Measurements from ENCODE around the gene THSD4. TPM values are rescaled to one million over a fixed set of nuclear protein-coding genes. Genes with fewer than 3 reads are reported as not detected.

THSD4 gene
- total RNA-seq, 1 experiment from 2014 or later = 36.3 TPM

GRCh38 chr15:71072423-71072822 lies 42.8 kb upstream of the THSD4 start:
- peaks cover 12% of the 10 kb centered on the region for H3K4me1 Mint-ChIP-seq (ENCODE audit: insufficient read depth, unreplicated experiment)
- no TSS peak for BruUV-seq (replicated peaks)
- H3K36me3 Mint-ChIP-seq (ENCODE audit: insufficient read depth, unreplicated experiment) = no peaks in the 10 kb centered on the region
- no peaks in the 10 kb centered on the region for H3K9me3 Mint-ChIP-seq (ENCODE audit: unreplicated experiment)
- ChIA-PET POLR2A (interaction anchor here (1.1 to 2.2 kb wide), 4 partner anchors 21 to 375 kb away, joined by 3 to 7 read pairs (median 4); no protein-coding TSS in a partner anchor), CTCF (interaction anchor here (0.7 to 1.8 kb wide), 3 partner anchors 10 to 371 kb away, joined by 3 to 9 read pairs (median 4); no protein-coding TSS in a partner anchor)
- no peak for DNase-seq (ENCODE audit: unreplicated experiment)
- no peaks in the 10 kb centered on the region for H3K27me3 Mint-ChIP-seq (ENCODE audit: insufficient read depth, unreplicated experiment)
- no peak overlapping the region for H3K27ac Mint-ChIP-seq (ENCODE audit: low read depth, unreplicated experiment)
- TF ChIP-seq CTCF (IDR thresholded peaks at IDR 0.05; ENCODE audit: unreplicated experiment) = no peak
- intact Hi-C loops (cut with micrococcal nuclease) = no loop called here
- H3K4me3 Mint-ChIP-seq (ENCODE audit: unreplicated experiment) = no peak overlapping the region

- POLR2A ChIA-PET = interaction anchor here (0.7 kb wide), 1 partner anchor 18 kb away, joined by 4 read pairs; no protein-coding TSS in a partner anchor
- no peak for DNase-seq (ENCODE audit: unreplicated experiment)
- Mint-ChIP-seq H3K9me3 (ENCODE audit: unreplicated experiment) (no peaks in the 10 kb centered on the region), H3K4me3 (ENCODE audit: unreplicated experiment) (no peak overlapping the region), H3K27me3 (ENCODE audit: insufficient read depth, unreplicated experiment) (no peaks in the 10 kb centered on the region), H3K4me1 (ENCODE audit: insufficient read depth, unreplicated experiment) (peaks cover 25% of the 10 kb centered on the region), H3K27ac (ENCODE audit: low read depth, unreplicated experiment) (peak overlapping the region; percentile 70), H3K36me3 (ENCODE audit: insufficient read depth, unreplicated experiment) (peaks cover 4% of the 10 kb centered on the region)
- CTCF ChIA-PET = no interaction called here
- intact Hi-C loops (cut with micrococcal nuclease) = no loop called here
- no peak for TF ChIP-seq CTCF (IDR thresholded peaks at IDR 0.05; ENCODE audit: unreplicated experiment)
- BruUV-seq (replicated peaks) = no TSS peak
These were observed 36.6 kb upstream of the THSD4 start for GRCh38 chr15:71078506-71079207.

DNA sequence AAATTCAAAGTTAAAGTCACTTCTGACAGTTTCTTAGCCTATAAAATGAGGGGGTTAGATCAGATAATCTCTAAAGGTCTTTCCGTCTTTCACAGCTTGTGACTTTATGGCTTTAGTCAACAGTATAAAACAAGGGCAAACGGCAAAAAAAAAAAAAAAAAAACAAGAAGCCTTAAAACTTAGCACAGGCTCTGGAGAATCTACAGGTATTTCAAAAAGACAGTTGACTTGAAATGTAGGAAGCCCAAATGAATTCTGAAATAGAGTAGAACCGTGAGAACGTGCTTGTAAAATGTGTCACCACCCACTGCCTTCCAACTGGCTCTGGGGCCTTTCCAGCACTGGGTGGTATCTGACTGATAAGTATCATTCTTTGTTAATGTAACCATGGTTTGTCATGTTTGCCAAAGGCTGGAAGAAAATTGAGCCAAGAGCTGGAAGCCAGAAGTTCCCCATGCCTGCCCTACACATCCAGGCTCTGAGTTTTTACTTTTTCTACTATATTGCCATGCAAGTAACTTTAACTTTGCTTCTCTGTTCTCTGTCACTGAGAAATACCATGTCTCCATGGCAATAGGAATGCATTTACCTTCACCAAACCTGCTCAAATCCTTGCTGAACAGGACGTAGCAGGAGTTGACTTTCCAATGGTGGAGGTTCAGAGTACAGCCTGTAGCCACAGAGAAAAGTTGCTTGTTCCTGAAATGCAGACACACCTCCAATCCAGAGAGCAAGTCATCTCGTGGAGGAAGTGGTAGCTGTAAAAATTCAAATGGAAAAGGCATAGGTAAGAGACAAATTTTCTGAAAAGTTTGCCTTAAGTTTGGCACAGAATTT lies 35.8 kb upstream of the THSD4 start:
- DNase-seq (ENCODE audit: unreplicated experiment) = peak; percentile 4
- ChIA-PET CTCF (no interaction called here), POLR2A (interaction anchor here (0.6 to 0.7 kb wide), 4 partner anchors 13 to 1267 kb away, joined by 3 read pairs; no protein-coding TSS in a partner anchor)
- no peaks in the 10 kb centered on the region for H3K9me3 Mint-ChIP-seq (ENCODE audit: unreplicated experiment)
- H3K36me3 Mint-ChIP-seq (ENCODE audit: insufficient read depth, unreplicated experiment) = peaks cover 6% of the 10 kb centered on the region
- TF ChIP-seq CTCF (IDR thresholded peaks at IDR 0.05; ENCODE audit: unreplicated experiment) = no peak
- H3K4me3 Mint-ChIP-seq (ENCODE audit: unreplicated experiment) = no peak overlapping the region
- H3K4me1 Mint-ChIP-seq (ENCODE audit: insufficient read depth, unreplicated experiment) = peaks cover 25% of the 10 kb centered on the region
- no TSS peak for BruUV-seq (replicated peaks)
- no peaks in the 10 kb centered on the region for H3K27me3 Mint-ChIP-seq (ENCODE audit: insufficient read depth, unreplicated experiment)
- H3K27ac Mint-ChIP-seq (ENCODE audit: low read depth, unreplicated experiment) = peak overlapping the region; percentile 70
- intact Hi-C loops (cut with micrococcal nuclease) = no loop called here

- CTCF ChIA-PET = no interaction called here
- no peaks in the 10 kb centered on the region for H3K27me3 Mint-ChIP-seq (ENCODE audit: insufficient read depth, unreplicated experiment)
- intact Hi-C loops (cut with micrococcal nuclease) = no loop called here
- no peak for TF ChIP-seq CTCF (IDR thresholded peaks at IDR 0.05; ENCODE audit: unreplicated experiment)
- no peak overlapping the region for H3K4me3 Mint-ChIP-seq (ENCODE audit: unreplicated experiment)
- peaks cover 25% of the 10 kb centered on the region for H3K4me1 Mint-ChIP-seq (ENCODE audit: insufficient read depth, unreplicated experiment)
- H3K27ac Mint-ChIP-seq (ENCODE audit: low read depth, unreplicated experiment) = no peak overlapping the region
- peaks cover 6% of the 10 kb centered on the region for H3K36me3 Mint-ChIP-seq (ENCODE audit: insufficient read depth, unreplicated experiment)
- BruUV-seq (replicated peaks) = no TSS peak
- no peaks in the 10 kb centered on the region for H3K9me3 Mint-ChIP-seq (ENCODE audit: unreplicated experiment)
- DNase-seq (ENCODE audit: unreplicated experiment) = no peak
- POLR2A ChIA-PET = interaction anchor here (0.6 kb wide), 2 partner anchors 897 to 1267 kb away, joined by 3 to 4 read pairs; no protein-coding TSS in a partner anchor
These were observed 35.1 kb upstream of the THSD4 start for GRCh38 chr15:71080166-71080565.

All from MCF 10A (cell line).